TTC549 (cell line): ENCODE measurements around the gene LYZL6.
"Not testable (repeated sequence)": the region's sequence is repeated elsewhere in the genome, so short reads cannot be mapped to it uniquely, and the experiment has no call there.

ENCODE experiments used
- FAIRE-seq: peaks from 2 replicates; lab custom pipeline; 2012; peaks lifted over from hg19 to GRCh38; lab: Jason Lieb, UNC

Gene LYZL6

DNA sequence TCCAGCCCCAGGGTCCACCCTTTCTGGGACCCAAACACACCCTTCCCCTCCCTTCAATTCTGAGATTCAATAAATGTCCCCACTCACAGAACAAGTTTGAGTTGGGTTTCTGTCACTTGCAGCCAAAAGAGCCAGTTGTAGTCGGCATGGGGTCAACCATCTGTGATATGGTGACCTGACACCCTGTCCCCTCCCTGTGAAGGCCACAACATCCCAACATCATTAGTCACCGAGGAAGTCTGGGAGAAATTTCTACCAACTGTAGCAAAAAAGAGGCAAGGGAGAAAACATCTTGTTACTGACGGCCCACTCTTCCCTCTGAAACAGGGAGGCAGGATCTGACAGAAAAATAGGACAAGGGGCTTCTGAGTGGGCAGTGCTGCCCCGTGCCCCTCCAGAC, 638 bp upstream of the LYZL6 start:
- no peak for FAIRE-seq

DNA sequence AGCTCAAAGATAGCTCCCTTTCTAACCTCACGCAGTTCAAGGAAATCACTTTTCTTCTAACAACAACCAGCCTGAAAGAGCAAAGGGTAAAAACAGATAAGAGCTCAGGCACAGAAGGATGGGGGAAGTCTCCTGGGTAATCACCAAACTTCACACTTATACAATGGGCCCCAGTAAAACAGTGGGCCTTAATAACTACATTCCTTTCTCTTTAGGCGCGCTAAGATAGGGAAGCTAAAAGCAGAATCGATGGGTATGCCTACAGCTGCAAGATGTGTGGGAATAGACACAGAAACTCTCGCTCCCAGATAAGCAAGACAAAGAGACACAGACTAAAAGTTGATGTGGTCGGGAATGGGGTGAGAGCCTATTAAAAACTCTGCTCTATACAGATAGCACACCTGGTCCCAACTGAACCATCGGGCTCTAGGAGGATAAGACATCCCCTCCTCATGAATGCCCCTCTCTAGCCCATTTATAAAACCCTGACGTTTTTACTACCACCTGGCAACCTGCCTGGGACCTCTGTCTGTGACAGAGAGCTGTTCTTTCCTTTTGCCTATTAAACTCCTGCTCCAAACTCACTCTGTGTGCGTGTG, 826 bp downstream of the LYZL6 start:
- no peak for FAIRE-seq

DNA sequence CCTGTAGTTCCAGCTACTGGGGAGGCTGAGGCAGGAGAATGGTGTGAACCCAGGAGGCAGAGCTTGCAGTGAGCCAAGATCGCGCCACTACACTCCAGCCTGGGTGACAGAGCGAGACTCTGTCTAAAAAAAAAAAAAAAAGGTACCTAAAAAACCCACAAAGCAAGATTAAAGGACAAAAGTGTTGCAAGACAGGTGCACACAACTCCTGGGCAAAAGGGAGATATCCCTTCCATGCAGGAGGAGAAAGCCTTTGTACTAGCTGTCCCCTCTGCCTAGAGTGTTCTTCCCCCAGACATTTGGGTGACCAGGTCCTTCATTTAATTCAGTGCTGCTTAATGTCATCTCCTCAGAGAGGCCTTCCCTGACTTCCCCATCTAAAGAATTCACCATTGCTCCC, 5.0 kb downstream of the LYZL6 start:
- FAIRE-seq = not testable (repeated sequence)

DNA sequence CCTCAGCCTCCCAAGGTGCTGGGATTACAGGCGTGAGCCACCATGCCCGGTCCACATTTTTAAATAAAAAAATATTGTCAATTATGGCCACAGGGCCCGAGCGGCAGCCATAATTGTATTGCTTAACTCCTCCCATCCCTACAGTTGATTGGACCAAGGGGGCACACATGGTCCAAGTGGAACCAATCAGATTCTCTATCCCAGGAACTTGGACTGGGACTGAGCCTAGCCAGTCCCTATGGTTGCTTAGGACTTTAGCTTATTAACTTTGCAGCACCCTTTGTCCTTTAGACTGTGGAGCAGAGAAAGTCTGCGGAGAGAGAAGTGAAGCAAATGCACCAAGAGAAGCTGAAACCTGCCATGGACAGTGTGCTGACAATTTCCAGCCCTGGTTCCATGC, 7.5 kb downstream of the LYZL6 start:
- no peak for FAIRE-seq

DNA sequence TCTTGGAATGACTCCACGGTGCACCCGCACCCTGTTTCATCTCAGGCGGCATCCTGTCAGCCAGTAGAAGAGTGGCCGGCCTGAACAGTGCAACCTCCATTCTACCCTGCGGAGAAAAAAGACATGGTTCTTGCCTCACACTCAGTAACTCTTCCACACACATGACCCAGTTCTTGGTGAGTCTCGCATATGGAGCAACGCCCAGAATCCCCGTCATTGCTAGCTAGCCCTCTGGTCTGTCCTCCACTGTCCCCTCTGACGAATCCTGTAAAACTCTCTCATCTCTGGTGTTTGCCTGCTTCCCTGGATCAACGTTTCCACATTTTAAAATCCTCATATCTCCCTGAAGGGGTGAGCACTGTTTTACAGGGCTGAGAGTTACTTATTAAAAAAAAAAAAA, 8.8 kb downstream of the LYZL6 start:
- no peak for FAIRE-seq

DNA sequence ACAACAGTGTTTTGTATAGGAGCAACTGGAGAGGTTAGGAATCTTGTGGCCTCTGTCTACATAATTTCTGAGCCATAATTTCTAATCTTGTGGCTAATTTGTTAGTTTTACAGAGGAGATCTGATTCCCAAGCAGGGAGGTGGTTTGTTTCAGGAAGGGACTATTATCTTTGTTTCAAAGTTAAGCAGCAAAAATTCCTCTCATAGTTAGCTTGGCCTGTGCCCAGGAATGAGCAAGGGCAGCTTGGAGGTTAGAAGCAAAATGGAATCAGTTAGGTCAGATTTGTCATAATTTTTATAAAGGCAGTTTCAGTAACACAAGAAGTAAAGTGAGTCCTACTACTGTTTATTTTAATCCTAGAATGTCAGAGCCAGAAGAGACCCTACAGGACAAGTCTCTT, 10.9 kb downstream of the LYZL6 start:
- FAIRE-seq = no peak

DNA sequence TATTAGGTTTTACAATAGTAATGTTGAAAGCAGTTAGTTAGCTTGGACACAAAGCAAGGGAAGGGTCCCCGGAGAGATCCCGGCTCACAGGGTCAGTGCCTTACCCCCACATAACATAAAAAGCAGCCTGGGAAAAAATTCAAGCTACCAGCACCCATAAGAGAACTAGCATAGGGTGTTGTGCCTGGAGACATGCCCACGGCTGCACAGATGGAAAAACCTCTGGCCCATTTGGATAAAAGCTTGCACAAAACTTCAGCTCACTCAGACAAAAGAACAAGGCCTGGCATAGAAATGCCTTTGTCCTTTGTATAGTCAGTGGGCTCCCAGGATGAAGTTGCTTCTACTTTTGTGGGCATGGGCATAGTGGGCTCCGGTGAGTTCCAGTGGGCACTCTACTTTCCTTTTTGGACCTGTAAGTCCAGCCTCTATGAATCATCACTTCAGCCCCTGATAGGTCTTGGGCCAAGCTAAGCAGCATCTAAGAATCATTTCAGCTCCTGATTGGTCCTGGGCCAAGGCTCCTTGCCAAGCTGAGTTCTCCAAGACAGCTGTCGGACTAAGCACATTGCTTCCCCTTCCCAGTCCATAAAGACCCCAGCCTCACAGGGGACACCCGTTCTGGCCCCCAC, 11.6 kb downstream of the LYZL6 start:
- FAIRE-seq = no peak

DNA sequence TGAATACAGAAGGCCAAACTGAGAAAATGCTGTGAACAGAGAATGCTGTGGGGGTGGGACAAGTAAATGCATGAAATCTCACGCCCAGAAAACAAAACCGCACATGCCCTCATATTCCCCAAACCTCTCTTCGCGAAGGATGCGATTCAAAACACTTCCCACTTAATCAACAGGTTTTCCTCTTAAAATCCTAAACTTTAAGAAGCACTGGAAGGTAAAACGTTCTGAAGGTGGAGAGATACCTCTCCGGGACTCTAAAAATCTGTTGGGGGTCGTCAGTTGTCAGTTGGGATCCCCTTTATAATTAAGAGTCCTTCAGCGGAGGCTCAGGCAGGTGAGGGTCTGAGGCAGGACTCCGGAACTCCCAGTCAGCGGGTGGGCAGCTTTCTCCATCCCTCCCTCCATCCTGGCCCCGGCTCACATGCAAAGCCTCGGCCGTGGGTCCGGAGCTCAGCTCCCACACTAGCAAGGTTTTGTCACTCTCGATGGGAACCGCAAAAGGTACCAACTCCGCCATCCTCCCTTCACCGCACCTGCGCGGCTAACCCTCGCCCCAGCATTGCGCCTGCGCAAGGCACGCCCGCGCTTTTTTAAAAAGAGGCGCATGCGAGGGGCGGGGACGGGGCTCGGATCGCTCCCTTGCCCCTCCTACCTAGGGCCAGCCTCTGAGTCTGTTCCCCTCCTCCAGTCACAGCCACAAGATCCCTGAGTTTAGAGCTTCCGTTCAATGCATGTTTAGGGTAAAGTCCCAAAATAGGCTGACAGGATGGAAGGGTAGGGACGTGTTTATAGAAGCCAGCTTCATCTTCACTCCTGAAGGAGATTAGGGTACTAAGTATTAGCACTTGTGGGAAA, 13.1 kb downstream of the LYZL6 start, which contains the start of gene RDM1:
RDM1 (minus strand) TSS at position 563 of the 855 bp plus-strand sequence; CDS start at position 517, 46 bp downstream.
- no peak for FAIRE-seq

DNA sequence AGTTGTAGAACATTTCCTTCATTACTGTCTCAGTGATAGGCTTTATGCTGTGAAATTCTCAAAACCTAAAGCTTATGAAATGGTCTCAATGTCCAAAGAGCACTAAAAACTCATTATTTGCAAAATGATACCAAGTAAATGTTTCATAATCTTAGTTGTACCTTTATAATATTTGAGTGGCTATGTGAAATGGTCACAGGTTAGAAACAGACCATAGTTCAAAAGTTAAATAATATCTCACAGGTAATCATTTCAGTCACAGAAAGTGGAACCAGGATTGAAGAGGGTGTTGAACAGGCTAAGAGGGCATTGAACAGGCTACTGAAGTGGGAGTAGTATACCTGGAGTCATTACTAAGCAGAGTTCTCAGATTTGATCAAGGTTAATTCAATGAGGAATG, 15.8 kb downstream of the LYZL6 start:
- FAIRE-seq = no peak

DNA sequence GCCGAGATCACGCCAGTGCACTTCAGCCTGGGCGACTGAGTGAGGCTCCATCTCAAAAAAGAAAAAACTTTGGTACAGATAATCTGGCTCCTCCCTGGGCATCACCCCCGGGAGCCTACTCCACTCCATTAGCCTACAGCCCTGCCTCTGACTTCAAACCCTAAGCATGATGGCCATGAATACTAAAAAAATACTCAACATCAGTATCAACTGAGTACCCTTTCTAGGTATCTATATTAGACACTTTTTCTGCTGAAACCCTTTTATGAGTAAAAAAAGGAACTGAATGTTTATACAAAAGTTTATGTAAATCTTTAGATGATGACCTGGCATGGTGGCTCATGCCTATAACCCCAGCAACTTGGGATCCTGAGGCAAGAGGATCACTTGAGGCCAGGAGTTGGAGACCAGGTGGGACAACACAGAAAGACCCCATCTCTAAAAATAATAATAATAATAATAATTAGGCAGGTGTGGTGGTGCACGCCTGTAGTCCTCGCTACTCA, 19.9 kb downstream of the LYZL6 start:
- no peak for FAIRE-seq

DNA sequence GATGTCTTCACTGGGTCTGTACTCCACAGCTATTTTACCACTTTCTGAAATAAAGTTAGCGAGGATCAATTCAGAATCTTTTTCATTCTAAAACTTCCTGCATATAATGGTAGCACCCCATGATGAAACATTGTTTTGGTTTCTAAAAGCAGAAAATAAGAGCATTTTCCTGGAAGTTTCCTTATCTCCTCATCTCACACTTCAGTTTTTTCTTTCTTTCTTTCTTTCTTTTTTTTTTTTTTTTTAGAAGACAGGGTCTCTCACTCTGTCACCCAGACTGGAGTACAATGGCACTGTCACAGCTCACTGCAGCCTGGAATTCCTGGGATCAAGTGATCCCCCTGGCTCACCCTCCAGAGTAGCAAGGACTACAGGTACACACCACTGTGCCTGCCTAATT, 23.3 kb downstream of the LYZL6 start:
- FAIRE-seq = no peak

DNA sequence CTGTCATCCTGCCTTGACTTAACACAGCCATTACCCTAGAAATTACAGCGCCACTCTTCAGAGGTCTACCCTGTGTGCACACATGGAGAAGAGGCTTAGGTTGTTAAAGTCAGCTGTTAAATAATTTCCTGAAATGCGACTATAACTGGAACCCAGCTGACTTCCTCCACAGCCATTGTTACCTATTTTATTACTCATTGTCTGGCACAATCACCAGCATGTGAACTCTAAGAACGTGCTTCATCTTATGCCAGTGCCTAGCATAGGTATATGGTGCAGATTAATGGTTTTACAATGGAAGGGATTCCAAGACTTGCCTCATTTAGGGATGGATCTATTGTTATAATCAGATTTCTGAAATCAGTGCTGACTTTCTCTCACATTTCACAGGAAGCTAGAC, 24.8 kb downstream of the LYZL6 start:
- FAIRE-seq = no peak

DNA sequence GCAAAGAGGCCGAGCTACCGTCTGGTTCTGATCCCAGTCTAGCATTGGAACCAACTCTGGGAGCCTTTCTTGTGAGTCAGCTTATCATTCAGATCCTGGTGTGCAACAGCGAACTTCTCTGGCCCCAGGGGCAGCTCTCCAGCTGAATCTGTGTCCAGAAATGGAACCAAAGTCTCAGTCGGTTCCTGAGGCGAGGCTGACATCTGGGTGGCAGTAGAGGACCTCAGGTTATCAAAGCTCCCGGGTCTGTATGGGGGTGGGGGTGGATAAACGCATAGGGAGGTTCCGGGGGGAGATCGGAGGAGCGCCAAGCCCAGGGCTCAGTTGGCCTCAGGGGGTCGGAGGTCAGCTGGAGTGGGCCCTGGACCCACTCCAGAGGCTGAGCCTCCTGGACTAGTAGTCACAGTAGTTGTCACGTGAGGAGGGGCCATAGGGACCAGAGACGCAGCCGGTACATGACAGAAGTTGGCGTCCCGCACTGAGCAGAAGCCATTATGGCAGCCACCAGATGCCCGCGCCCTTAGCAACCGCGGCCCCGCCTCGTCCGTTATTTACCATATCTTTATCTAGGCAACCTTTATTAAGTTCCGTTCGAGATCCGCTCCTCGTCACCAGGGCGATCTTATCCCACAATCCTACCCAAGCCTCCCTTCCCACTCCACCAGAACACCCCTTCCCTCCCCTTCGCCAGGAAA, 25.8 kb downstream of the LYZL6 start:
- no peak for FAIRE-seq

DNA sequence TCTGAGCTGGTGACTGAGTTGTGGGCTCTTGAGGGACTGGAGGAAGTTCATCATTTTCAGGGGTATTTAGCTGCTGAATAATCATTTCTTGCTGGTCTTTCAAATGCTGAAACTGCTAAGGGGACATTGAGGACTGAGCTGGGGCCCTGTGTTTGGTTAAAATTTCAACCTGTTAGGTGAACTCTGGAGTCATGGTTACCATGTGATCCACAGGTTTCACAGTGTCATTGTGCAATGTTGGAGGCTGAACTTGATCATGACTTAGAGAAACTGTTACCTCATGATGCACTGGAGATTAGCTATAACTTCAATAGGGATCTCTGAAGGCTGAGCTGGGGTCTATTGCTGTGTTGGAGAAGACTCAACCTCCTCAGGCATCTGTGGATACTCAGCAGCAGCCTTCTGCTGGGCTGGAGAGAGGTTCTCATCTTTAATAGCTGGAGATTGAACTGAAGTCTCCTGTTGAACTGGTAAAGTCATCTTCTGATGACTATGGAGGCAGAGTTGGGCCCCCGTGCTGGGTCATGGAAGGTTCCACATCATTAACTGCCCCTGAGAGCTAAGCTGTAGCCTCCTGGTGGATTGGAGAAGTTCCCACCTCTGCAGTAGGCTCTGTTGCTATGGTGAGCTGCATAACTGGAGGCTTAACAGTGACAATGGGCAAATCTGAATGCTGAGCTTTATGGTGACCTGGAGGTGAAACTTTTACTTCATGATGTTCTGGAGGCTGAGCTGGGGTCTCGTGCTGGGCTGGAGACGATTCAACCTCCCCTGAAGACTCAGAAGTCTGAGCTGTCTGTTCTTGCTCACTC, 28.2 kb downstream of the LYZL6 start:
- no peak for FAIRE-seq

DNA sequence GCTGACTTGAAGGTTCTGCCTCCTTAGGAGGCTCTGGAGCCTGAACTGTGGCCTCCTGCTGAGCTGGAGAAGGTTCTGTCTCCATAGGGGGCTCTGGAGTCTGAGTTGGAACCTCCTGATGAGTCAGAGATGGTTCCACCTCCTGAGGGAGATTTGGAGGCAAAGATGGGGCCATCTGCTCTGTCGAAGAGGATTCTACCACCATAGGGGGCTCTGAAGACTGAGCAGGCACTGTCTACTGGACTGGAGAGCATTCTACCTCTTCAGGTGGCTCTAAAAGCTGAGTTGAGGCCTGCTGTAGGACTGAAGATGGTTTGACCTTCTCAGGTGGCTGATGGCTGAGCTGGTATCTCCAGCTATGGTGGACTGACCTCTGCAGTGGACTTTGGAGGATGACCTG, 29.2 kb downstream of the LYZL6 start:
- no peak for FAIRE-seq

DNA sequence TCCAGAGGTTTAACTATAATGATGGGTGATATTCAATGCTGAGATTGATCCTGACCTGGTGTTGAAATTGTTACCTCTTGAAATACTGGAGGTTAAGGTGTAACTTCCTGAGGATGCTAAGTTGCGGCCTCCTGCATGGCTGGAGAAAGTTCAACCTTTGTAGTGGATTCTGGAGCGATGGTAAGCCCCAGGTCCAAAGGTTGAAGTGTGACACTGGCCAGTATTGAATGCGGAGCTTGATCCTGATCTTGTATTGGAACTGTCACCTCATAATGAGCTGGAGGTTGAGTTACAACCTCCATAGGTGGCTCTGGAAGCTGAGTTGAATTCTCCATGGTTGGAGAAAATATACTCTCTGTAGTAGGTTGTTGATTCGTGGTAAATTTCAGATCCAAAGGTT, 29.9 kb downstream of the LYZL6 start:
- FAIRE-seq = no peak

DNA sequence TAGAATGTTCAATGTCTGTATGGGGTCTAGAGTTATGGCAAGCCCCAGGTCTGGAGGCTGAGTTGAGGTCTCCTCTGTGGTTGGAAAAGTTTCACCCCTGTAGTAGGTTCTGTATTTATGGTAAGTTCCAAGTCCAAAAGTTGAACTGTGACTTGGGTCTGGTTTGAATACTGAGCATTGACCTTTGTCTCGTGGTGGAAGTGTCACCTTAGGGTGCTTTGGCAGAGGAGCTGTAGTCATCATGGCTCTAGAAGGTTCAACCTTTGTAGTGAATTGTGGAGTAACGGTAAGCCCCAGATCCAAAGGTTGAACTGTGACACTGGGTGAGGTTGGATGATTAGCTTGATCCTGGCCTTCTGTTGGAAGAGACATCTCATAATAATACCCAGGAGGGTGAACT, 30.6 kb downstream of the LYZL6 start:
- no peak for FAIRE-seq

DNA sequence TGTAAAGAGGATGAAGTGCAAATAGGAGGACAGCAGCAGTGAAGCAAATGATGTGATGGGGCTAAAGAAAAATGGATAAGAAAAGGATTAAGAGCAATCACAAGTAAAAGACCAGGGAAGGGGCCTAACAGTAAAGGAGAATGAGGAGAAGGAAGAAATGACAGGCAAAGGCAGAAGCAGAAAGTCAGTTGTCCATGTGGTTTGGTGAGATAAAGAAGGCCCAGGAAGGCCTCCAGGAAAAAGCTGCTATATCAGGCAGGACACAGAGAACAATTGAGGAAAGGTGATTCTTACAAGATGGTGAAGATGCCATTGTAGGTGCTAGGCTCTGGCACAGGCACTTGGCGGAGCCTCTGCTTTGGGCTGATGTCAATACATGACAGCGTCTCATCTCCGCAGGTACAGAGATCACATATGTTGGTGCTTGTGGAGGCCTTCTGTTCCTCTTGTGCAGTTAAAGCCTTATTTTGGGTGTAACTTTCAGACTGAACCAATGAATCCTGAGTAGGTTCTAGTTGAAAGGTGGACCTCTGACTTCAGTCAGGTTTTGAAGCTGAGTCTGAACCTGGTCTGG, 31.1 kb downstream of the LYZL6 start:
- FAIRE-seq = no peak

DNA sequence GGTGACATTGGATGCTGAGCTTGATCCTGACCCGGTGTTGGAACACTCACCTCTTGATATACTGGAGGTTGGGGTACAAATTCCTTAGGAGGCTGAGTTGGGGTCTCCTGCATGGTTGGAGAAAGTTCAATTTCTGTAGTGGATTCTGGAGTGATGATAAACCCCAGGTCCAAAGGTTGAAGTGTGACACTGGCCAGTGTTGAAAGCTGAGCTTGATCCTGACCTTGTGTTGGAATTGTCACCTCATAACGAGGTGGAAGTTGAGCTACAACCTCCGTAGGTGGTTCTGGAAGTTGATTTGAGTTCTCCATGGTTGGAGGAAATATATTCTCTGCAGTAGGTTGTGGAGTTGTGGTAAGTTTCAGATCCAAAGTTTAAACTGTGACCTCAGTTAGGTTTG, 34.1 kb downstream of the LYZL6 start:
- FAIRE-seq = no peak

DNA sequence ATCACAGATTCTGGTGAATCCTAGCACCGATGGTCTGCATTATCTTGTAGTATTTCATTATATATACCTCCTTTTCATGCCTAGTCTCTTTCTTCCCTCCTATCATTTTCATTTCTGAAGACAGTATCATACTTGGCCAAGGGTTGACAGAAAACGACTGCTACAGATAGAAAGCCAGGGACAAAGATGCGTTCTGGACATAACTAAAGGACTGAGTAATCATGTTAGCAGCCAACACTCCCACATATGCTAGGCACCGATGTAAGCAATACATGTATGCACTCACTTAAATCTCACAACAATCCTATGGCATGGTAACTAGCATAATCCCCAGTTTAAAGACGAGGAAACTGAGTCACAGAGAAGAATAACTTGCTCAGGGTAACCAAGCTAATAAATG, 35.8 kb downstream of the LYZL6 start:
- no peak for FAIRE-seq

DNA sequence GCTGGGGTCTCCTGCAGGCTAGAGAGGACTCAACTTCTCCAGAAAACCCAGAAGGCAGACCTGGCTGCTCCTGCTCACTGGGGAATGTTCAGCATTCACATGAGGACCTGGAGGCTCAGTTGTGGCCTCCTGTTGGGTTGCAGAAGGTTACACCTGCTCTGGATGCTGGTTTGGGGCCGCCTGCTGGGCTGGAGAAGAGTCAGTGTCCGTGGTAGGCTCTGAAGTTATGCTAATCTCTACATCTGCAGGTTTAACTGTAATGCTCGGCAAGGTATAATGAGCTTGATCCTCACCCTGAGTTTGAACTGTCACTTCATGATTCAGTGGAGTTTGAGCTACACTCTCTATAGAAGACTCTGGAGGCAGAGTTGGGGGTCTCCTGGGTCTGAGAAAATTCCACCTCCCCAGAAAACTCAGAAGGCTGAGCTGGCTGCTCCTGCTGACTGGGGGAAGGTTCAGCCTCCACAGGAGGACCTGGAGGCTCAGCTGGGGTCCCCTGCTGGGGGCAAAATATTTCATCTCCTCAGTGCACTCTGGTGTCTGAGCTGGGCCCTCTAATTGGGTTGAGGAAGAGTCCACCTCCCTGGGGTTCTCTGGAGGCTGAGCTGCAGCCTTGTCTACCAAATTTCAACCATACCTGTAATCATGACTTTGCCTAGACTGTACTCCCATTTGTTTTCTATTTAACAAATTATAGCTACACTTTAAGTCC, 36.4 kb downstream of the LYZL6 start:
- no peak for FAIRE-seq
